ENCODE data around the gene C8G. TPM values are rescaled to one million over a fixed set of nuclear protein-coding genes. Genes with fewer than 3 reads are reported as not detected.

The C8G gene
- total RNA-seq, 1 experiment from 2014 or later: not detected

GRCh38 chr9:136946228-136947027 is 1.4 kb downstream of the C8G start:
- Histone ChIP-seq H3K27me3 (no peaks in the 10 kb centered on the region), H3K4me3 (no peak overlapping the region), H3K36me3 (peaks cover 22% of the 10 kb centered on the region), H3K9me3 (no peaks in the 10 kb centered on the region)
- no peak for DNase-seq

- no peaks in the 10 kb centered on the region for H3K9me3 ChIP-seq
- no peak for DNase-seq
- H3K4me3 ChIP-seq: no peak overlapping the region
- H3K27me3 ChIP-seq: no peaks in the 10 kb centered on the region
- peaks cover 14% of the 10 kb centered on the region for H3K36me3 ChIP-seq
Measured at GRCh38 chr9:136947028-136947891, 2.2 kb downstream of the C8G start.

GRCh38 chr9:136947955-136948510 is 3.0 kb downstream of the C8G start:
- Histone ChIP-seq H3K9me3 (no peaks in the 10 kb centered on the region), H3K4me3 (no peak overlapping the region), H3K27me3 (no peaks in the 10 kb centered on the region), H3K36me3 (peaks cover 6% of the 10 kb centered on the region)
- DNase-seq: peak; percentile 41

- peak overlapping the region; percentile 65 for H3K4me3 ChIP-seq
- no peak for DNase-seq
- H3K9me3 ChIP-seq: no peaks in the 10 kb centered on the region
- H3K27me3 ChIP-seq: no peaks in the 10 kb centered on the region
- H3K36me3 ChIP-seq: no peaks in the 10 kb centered on the region
Measured at GRCh38 chr9:136949239-136949816, 4.3 kb downstream of the C8G start.

DNA sequence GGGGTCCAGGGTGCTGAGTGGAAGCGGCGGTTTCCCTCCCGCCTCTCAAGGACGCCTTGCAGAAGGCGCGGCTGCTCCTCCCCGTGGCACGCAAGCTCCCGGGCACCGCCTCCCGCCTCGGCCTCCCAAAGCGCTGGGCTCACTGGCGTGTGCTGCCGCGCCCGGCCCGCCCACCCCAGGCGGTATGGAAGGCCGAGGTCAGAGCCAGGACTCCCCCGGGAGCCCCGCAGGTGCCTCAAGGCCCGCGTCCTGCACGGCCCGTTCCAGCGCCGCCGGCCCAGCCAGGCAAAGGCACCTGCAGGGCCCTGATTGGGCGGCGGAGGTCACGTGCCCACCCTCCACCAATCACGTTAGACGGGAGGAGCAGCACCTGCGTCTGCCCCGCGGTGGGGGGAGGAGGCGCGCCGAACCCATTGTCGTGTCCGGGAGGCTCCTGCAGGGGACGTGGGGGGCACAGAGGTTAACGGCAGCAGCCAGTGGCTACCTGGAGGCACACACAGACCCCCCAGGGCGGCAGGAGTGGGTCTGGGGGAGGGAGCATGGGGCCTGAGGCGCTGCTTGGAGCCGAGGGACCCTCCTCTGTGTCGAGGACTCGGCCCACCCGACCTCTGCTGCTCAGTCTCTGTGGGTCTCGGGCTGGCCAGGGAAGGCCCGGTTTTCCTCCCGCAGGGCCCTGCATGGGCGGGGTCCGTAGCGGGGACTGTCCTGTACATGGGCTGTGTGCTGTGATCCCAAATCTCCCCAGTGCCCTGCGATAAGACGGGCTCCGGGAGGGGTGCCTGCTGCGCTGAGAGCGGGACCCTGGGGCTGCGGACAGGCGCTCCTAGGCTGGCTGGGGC is 5.0 kb downstream of the C8G start:
- no peaks in the 10 kb centered on the region for H3K36me3 ChIP-seq
- peak overlapping the region; percentile 65 for H3K4me3 ChIP-seq
- H3K27me3 ChIP-seq: no peaks in the 10 kb centered on the region
- peak; percentile 91 for DNase-seq
- H3K9me3 ChIP-seq: no peaks in the 10 kb centered on the region

GRCh38 chr9:136950656-136951276 is 5.7 kb downstream of the C8G start:
- no peaks in the 10 kb centered on the region for H3K36me3 ChIP-seq
- H3K9me3 ChIP-seq: no peaks in the 10 kb centered on the region
- H3K4me3 ChIP-seq: peak overlapping the region; percentile 65; the same call in 1 of the 2 replicates
- no peaks in the 10 kb centered on the region for H3K27me3 ChIP-seq
- no peak for DNase-seq

DNA sequence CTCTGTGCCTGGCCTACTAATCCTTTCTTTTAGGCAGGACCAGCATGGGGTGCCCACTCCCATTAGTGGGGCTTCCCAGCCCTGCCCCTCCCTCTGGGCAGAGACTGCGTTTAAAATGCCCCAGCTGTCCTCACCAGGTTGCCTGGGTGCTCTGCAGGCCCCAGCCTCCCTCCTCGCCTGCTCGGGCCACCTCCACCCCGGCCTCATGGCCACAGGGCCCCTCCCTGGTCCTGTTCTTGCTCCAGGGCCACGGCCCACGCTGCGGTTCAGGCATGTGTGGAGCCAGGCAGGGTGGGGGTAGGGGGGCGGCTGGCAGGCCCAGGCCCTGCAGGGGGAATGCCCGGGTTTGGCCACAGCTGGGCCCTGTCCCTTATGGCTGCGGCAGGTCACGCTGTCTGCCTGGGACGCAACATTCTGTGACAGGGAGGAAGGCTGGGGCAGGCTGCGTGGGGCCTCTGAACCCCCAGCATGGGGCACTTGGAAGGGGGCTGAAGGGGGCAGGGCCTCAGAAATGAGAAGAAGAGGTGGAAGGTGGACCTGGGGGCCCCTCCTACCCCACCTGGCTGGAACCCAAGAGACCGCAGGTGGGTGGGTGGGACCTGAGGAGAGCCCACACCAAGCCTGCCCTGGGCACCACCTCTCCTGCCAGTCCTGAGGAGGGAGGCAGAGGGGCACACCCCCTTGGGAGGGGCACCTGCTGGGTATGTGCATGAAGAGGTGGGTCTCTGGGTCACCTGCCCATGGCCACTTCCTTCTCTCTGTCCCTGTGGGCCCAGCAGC is 6.7 kb downstream of the C8G start, which contains the start of gene LCN12:
Gene LCN12 (plus strand): TSS at position 733 of the 780 bp plus-strand sequence. CDS start 55 bp downstream, outside the sequence.
- Histone ChIP-seq H3K36me3 (no peaks in the 10 kb centered on the region), H3K4me3 (no peak within 1 kb of the TSS), H3K27me3 (no peaks in the 10 kb centered on the region), H3K9me3 (no peaks in the 10 kb centered on the region)
- no peak for DNase-seq

DNA sequence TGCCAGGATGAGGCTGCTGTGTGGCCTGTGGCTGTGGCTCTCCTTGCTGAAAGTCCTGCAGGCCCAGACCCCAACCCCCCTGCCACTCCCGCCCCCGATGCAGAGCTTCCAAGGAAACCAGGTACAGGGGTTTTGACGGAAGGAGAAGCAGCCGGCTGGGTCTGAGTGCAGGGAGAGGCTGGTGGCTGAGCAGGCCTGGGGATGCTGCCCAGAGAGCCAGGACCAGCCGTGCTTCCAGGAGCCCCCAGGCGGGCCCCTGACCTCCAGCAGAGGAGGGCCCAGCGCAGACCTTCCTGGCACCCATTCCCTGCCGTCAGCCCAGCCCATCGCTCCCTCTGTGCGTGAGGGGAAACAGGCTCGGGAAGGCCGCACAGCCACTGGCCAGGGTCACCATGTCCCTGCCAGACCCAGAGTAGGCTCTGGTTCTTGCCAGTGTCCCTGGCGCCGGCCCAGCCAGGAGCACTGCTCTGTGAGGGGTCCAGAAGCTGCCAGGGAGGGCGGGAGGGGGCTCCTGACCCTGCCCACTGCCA is 7.3 kb downstream of the C8G start:
- Histone ChIP-seq H3K4me3 (no peak overlapping the region), H3K9me3 (no peaks in the 10 kb centered on the region), H3K27me3 (no peaks in the 10 kb centered on the region), H3K36me3 (no peaks in the 10 kb centered on the region)
- DNase-seq: no peak

DNA sequence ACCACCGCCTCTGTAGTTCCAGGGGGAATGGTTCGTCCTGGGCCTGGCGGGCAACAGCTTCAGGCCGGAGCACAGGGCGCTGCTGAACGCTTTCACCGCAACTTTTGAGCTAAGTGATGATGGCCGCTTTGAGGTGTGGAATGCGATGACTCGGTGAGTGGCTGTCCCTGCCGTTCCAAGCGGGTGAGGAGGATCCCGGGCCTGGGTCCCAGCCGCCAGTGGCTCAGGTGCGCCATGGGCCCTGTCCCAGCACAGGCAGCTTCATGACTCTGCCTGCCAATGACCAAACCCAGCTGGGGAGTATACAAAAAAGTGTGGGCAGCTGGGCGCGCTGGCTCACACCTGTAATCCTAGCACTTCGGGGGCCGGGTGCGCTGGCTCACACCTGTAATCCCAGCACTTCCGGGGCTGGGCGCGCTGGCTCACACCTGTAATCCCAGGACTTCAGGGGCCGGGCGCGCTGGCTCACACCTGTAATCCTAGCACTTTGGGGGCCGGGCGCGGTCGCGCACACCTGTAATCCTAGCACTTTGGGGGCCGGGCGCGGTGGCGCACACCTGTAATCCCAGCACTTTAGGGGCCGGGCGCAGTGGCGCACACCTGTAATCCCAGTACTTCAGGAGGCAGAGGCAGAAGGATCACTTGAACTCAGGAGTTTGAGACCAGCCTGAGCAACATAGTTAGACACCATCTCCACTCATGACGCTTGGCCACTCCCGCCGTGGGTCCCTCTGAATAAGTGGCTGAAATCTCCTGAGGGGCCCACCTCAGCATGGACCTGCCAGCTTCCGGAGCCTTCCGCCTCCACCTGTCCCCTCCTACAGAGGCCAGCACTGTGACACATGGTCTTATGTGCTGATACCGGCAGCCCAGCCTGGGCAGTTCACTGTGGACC is 8.1 kb downstream of the C8G start:
- no peaks in the 10 kb centered on the region for H3K9me3 ChIP-seq
- H3K27me3 ChIP-seq: no peaks in the 10 kb centered on the region
- no peak for DNase-seq
- H3K4me3 ChIP-seq: no peak overlapping the region
- H3K36me3 ChIP-seq: no peaks in the 10 kb centered on the region

DNA sequence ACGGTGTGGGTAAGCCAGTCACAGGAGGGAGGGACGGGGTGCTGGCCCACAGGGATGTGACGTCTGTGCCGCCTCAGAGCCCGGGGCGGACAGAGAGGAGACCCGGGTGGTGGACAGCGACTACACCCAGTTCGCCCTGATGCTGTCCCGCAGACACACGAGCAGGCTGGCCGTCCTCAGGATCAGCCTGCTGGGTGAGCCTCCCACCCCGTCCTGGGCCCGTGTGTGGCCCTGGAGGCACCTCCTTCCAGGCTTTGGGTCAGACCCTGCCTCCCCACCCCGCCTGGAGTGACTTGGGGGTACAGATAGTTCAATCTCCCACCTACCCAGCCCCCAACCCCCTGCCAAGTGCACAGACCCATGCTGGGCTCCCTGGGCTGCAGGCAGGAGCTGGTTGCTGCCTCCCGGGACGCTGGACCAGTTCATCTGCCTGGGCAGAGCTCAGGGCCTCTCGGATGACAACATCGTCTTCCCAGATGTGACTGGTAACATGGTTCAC is 8.8 kb downstream of the C8G start:
- Histone ChIP-seq H3K36me3 (no peaks in the 10 kb centered on the region), H3K27me3 (no peaks in the 10 kb centered on the region), H3K4me3 (no peak overlapping the region), H3K9me3 (no peaks in the 10 kb centered on the region)
- DNase-seq: no peak

DNA sequence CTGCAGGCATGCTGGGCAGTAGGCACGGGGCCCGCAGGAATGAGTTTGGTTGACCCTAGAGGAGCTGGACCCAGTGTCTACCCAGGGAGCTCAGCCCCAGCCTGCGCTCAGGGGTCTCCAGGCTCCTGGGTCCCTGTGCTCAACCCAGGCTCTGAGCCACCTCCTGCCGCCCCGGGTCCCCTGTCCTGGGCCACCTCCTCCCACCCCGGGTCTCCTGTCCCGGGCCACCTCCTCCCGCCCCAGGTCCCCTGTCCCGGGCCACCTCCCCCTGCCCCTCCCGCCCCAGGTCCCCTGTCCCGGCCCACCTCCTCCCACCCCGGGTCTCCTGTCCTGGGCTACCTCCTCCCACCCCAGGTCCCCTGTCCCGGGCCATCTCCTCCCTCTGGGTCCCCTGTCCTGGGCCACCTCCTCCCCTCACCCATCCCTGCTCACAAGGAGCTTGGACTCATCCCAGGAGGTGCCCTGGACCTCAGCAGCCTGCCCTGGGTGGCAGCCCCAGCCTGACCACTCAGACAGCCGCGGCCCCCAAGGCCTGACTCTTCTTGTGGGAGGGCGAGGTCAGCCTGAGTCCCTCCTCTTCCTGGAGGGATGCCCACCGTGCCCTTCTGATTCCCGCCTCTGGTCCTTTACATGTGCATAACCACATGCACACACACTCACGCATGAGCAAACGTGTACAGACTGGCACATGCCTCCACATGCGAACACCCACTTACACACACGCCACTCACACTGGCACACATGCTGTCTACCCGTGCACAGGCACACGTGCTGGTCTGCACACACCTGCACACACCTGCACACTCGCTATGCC is 9.4 kb downstream of the C8G start:
- no peak overlapping the region for H3K4me3 ChIP-seq
- no peak for DNase-seq
- H3K36me3 ChIP-seq: no peaks in the 10 kb centered on the region
- H3K27me3 ChIP-seq: no peaks in the 10 kb centered on the region
- no peaks in the 10 kb centered on the region for H3K9me3 ChIP-seq

- no peaks in the 10 kb centered on the region for H3K9me3 ChIP-seq
- no peaks in the 10 kb centered on the region for H3K27me3 ChIP-seq
- DNase-seq: no peak
- no peak overlapping the region for H3K4me3 ChIP-seq
- no peaks in the 10 kb centered on the region for H3K36me3 ChIP-seq
Measured at GRCh38 chr9:136955202-136955942, 10.3 kb downstream of the C8G start.

DNA sequence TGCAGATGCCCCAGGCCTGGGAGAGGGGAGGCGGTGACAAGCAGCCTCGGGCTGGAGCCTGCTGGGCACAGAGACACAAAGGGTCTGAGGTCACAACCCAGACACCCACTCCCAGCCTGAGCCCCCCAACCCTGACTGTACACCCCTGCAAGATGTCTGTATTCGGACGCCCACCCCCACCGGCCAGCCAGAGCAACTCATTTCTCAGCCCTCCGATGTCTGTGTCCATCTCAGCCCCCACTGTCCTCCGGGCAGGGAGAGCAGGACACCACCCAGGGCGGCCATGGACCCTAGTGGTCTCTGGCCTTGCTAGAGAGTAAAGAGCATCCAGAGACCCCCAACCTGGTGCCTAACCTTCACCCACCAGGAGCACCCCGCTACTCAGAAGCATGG is 10.9 kb downstream of the C8G start:
- H3K4me3 ChIP-seq: no peak overlapping the region
- no peaks in the 10 kb centered on the region for H3K36me3 ChIP-seq
- H3K27me3 ChIP-seq: no peaks in the 10 kb centered on the region
- no peak for DNase-seq
- no peaks in the 10 kb centered on the region for H3K9me3 ChIP-seq

All from MG63 (cell line).